ENCODE data around the gene TIMD4. TPM values are rescaled to one million over a fixed set of nuclear protein-coding genes. Genes with fewer than 3 reads are reported as not detected.
A peak's percentile ranks its signal among the peaks of the same experiment; 100 is the strongest.

The TIMD4 gene
- total RNA-seq, 1 experiment from 2014 or later = not detected

- Histone ChIP-seq H3K14ac (ENCODE audit: insufficient read depth, low read length) (no peak overlapping the region; the same call in 1 of the 2 replicates), H2BK5ac (ENCODE audit: insufficient read length, low read length) (no peak overlapping the region), H2BK120ac (ENCODE audit: low read depth, low read length, poor library complexity, severe bottlenecking) (no peak overlapping the region), H4K91ac (ENCODE audit: insufficient read length, low read depth, low read length) (no peak overlapping the region), H3K9me3 (ENCODE audit: control insufficient read depth, low read depth, low read length) (no peaks in the 10 kb centered on the region), H3K27me3 (ENCODE audit: insufficient read depth, low read length) (no peaks in the 10 kb centered on the region), H3K27ac (ENCODE audit: insufficient read length, low read depth, low read length) (no peak overlapping the region), H3K18ac (ENCODE audit: insufficient read length, low read depth, low read length) (no peak overlapping the region), H4K20me1 (ENCODE audit: control insufficient read depth, insufficient read depth, insufficient read length) (no peaks in the 10 kb centered on the region), H3K4me2 (ENCODE audit: insufficient read depth, insufficient read length, low read length) (no peak overlapping the region), H2AK5ac (ENCODE audit: insufficient read length, low read length) (no peak overlapping the region), H2BK15ac (ENCODE audit: low read depth, low read length) (no peak overlapping the region), H3K4ac (ENCODE audit: low read depth, low read length) (no peak overlapping the region), H2BK20ac (ENCODE audit: low read depth, low read length, poor library complexity, severe bottlenecking) (no peak overlapping the region), H4K5ac (ENCODE audit: insufficient read length, low read depth, low read length) (no peak overlapping the region), H3T11ph (ENCODE audit: low read length) (no peak overlapping the region), H3K56ac (ENCODE audit: insufficient read length, low read depth, low read length) (no peak overlapping the region), H2AFZ (ENCODE audit: low read length) (no peak overlapping the region), H2BK12ac (ENCODE audit: insufficient read length, low read depth, low read length) (no peak overlapping the region), H3K23me2 (ENCODE audit: insufficient read length, low read depth, low read length, poor library complexity, severe bottlenecking) (no peaks in the 10 kb centered on the region), H4K8ac (replicated peaks; ENCODE audit: insufficient read length, low read depth, low read length) (no peak overlapping the region), H3K79me1 (ENCODE audit: insufficient read depth, low read depth, low read length, poor library complexity, severe bottlenecking) (no peaks in the 10 kb centered on the region), H3K9ac (ENCODE audit: extremely low read depth, insufficient read length, low read length) (no peak overlapping the region), H3K4me1 (ENCODE audit: insufficient read depth, low read length) (no peaks in the 10 kb centered on the region; the same call in 1 of the 2 replicates), H3K79me2 (ENCODE audit: insufficient read depth, low read length) (no peaks in the 10 kb centered on the region), H3K23ac (ENCODE audit: insufficient read length, low read depth, low read length) (no peak overlapping the region)
- H3K27ac Mint-ChIP-seq = peak overlapping the region in 1 of 3 experiments; percentile 2; a peak in 1 of 7 replicates
- no peak overlapping the region for H3K4me3 Mint-ChIP-seq
- no peaks in the 10 kb centered on the region; a peak in 1 of 7 replicates for H3K36me3 Mint-ChIP-seq (ENCODE audit: insufficient read depth in 1 of 3, low read depth in 3 of 3)
- peaks cover 3 to 4% of the 10 kb centered on the region in 2 experiments for H3K4me1 Mint-ChIP-seq
- DNase-seq = no peak
- TF ChIP-seq, protein P1, sequence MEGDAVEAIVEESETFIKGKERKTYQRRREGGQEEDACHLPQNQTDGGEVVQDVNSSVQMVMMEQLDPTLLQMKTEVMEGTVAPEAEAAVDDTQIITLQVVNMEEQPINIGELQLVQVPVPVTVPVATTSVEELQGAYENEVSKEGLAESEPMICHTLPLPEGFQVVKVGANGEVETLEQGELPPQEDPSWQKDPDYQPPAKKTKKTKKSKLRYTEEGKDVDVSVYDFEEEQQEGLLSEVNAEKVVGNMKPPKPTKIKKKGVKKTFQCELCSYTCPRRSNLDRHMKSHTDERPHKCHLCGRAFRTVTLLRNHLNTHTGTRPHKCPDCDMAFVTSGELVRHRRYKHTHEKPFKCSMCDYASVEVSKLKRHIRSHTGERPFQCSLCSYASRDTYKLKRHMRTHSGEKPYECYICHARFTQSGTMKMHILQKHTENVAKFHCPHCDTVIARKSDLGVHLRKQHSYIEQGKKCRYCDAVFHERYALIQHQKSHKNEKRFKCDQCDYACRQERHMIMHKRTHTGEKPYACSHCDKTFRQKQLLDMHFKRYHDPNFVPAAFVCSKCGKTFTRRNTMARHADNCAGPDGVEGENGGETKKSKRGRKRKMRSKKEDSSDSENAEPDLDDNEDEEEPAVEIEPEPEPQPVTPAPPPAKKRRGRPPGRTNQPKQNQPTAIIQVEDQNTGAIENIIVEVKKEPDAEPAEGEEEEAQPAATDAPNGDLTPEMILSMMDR (conservative IDR thresholded peaks at IDR 0.05) = no peak
- WGBS (ENCODE audit: extremely low coverage, insufficient read length, low lambda C conversion rate) = no CpG with 5 or more reads among the region's 13 CpGs
- no peaks in the 10 kb centered on the region for H3K9me3 Mint-ChIP-seq
- H3K27me3 Mint-ChIP-seq (ENCODE audit: low read depth) = no peaks in the 10 kb centered on the region
Observed at GRCh38 chr5:156951359-156951758, 11.7 kb downstream of the TIMD4 start.

All from H9 (cell line).